Measurements from ENCODE around the gene LTK. TPM values are rescaled to one million over a fixed set of nuclear protein-coding genes. Genes with fewer than 3 reads are reported as not detected.

The LTK gene
- total RNA-seq, 2 experiments from 2014 or later, result 9.7 to 9.9 TPM

DNA sequence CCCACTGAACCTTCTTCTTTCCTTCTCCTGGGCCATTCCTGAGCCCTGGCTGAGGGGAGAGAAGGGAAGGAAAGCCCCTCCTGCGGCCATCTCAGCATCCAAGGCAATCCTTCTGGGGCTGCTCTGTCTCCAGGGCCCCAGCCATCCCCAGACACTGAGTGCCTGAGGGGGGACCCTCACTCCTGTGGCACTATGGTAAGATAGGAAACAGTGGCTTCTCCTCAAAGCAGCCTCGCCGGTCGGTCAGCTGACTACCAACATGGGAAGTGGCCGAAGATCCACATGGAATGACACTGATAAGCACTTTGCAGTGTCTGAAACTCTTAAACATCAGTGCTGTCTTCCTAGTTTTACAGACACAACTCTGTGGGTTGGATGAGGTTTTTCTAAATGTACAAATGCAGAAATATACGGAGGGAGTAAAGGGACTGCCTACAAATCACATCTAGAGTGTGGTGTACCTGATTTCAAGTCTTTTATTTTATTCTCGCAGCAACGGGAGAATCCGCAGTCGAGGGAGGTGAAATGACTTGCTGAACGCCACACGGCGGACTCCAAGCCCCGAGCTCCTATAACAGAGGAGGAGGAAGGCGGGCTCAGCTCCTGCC lies 20.9 kb downstream of the LTK start:
- Histone ChIP-seq H3K4me3 (ENCODE audit: low read length) (peak overlapping the region; percentile 73), H3K36me3 (ENCODE audit: insufficient read depth, low read length) (no peaks in the 10 kb centered on the region), H3K27me3 (ENCODE audit: control insufficient read depth in 1 of 2, insufficient read depth in 2 of 2, low read length in 2 of 2) (peaks cover 32 to 43% of the 10 kb centered on the region in 2 experiments), H3K27ac (ENCODE audit: low read depth in 1 of 2, low read length in 2 of 2) (no peak overlapping the region), H3K9me3 (ENCODE audit: control insufficient read depth in 1 of 2, insufficient read depth in 1 of 2, low read length in 2 of 2) (peaks cover 0 to 19% of the 10 kb centered on the region in 2 experiments), H3K4me1 (ENCODE audit: insufficient read depth, low read length) (peaks cover 37% of the 10 kb centered on the region)
- CTCF ChIA-PET, result interaction anchor here (1.9 kb wide), 1 partner anchor 27 kb away, joined by 9 read pairs; no protein-coding TSS in a partner anchor
- Mint-ChIP-seq H3K4me3 (peak overlapping the region; percentile 87), H3K36me3 (ENCODE audit: low read depth) (no peaks in the 10 kb centered on the region), H3K4me1 (ENCODE audit: low read depth) (peaks cover 7% of the 10 kb centered on the region), H3K9me3 (no peaks in the 10 kb centered on the region), H3K27me3 (peaks cover 49% of the 10 kb centered on the region), H3K27ac (no peak overlapping the region)
- DNase-seq, result no peak
- no peak for ATAC-seq (ENCODE audit: poor library complexity)
- intact Hi-C loops (cut with DNase I, micrococcal nuclease), result no loop called here
- TF ChIP-seq, protein P1, sequence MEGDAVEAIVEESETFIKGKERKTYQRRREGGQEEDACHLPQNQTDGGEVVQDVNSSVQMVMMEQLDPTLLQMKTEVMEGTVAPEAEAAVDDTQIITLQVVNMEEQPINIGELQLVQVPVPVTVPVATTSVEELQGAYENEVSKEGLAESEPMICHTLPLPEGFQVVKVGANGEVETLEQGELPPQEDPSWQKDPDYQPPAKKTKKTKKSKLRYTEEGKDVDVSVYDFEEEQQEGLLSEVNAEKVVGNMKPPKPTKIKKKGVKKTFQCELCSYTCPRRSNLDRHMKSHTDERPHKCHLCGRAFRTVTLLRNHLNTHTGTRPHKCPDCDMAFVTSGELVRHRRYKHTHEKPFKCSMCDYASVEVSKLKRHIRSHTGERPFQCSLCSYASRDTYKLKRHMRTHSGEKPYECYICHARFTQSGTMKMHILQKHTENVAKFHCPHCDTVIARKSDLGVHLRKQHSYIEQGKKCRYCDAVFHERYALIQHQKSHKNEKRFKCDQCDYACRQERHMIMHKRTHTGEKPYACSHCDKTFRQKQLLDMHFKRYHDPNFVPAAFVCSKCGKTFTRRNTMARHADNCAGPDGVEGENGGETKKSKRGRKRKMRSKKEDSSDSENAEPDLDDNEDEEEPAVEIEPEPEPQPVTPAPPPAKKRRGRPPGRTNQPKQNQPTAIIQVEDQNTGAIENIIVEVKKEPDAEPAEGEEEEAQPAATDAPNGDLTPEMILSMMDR (IDR thresholded peaks at IDR 0.05), result no peak
- POLR2A ChIA-PET, result interaction anchor here (1.0 to 1.5 kb wide), 3 partner anchors 9 to 51 kb away, joined by 4 to 6 read pairs (median 5); partner anchors contain the start of gene RPAP1

DNA sequence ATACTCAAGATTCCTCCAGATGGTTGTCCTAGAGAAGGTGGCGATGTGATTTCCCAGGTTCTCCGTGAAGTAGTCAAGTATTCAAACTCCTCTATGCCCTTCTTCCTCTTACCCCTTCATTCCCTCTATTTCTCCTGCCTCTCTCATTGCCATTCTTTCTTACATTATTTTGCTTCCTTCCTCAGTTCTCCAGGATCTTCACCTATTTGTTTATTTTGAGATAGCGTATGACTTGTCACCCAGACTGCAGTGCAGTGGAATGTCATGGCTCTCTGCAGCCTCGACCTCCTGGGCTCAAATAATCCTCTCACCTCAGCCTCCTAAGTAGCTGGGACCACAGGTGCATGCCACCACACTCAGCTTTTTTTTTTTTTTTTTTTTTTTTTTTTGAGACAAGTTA lies 21.7 kb downstream of the LTK start:
- no peak overlapping the region for H3K27ac Mint-ChIP-seq
- POLR2A ChIA-PET, result no interaction called here
- H3K27me3 ChIP-seq (ENCODE audit: control insufficient read depth in 1 of 2, insufficient read depth in 2 of 2, low read length in 2 of 2), result peaks cover 25 to 34% of the 10 kb centered on the region in 2 experiments

DNA sequence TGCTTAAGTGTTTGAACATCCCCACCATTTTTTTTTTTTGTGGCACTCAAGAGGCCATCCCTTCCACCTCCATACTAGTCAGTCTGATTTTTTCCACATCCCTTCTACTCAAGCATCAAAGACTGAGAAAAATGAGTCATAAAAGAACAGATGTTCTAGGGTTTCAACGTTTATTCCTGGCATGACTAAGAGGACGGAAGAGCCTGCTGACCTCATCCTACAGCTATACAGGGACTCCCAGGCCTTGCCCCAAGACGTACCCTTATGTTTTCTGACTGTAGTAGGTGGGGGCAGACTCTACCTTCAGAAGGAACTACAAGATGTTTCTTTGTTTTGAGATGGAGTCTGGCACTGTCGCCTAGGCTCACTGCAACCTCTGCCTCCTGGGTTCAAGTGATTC lies 23.3 kb downstream of the LTK start:
- ATAC-seq (ENCODE audit: poor library complexity) (no peak), DNase-seq (peak in 2 of 14 experiments; percentile 45 to 50)
- H3K36me3 Mint-ChIP-seq (ENCODE audit: low read depth), result no peaks in the 10 kb centered on the region
- peaks cover 31% of the 10 kb centered on the region for H3K4me1 ChIP-seq (ENCODE audit: insufficient read depth, low read length)
- ChIA-PET CTCF (interaction anchor here (1.2 kb wide), 1 partner anchor 25 kb away, joined by 5 read pairs; no protein-coding TSS in a partner anchor), POLR2A (no interaction called here)
- no peak overlapping the region for H3K27ac ChIP-seq (ENCODE audit: low read depth in 1 of 2, low read length in 2 of 2)
- H3K27me3 ChIP-seq (ENCODE audit: control insufficient read depth in 1 of 2, insufficient read depth in 2 of 2, low read length in 2 of 2), result peaks cover 10 to 19% of the 10 kb centered on the region in 2 experiments
- peaks cover 7% of the 10 kb centered on the region for H3K4me1 Mint-ChIP-seq (ENCODE audit: low read depth)
- no peak overlapping the region for H3K4me3 ChIP-seq (ENCODE audit: low read length)
- TF ChIP-seq, protein P1 (IDR thresholded peaks at IDR 0.05), result no peak
- no peak overlapping the region for H3K27ac Mint-ChIP-seq
- no peaks in the 10 kb centered on the region for H3K9me3 Mint-ChIP-seq
- no peak overlapping the region for H3K4me3 Mint-ChIP-seq
- H3K27me3 Mint-ChIP-seq, result peaks cover 30% of the 10 kb centered on the region
- no peaks in the 10 kb centered on the region for H3K36me3 ChIP-seq (ENCODE audit: insufficient read depth, low read length)
- H3K9me3 ChIP-seq (ENCODE audit: control insufficient read depth in 1 of 2, insufficient read depth in 1 of 2, low read length in 2 of 2), result peaks cover 0 to 7% of the 10 kb centered on the region in 2 experiments
- intact Hi-C loops (cut with DNase I, micrococcal nuclease), result no loop called here

More for the DNA sequence above, 21.7 kb downstream of the LTK start:
- Mint-ChIP-seq H3K27me3 (peaks cover 40% of the 10 kb centered on the region), H3K4me1 (ENCODE audit: low read depth) (peaks cover 7% of the 10 kb centered on the region), H3K9me3 (no peaks in the 10 kb centered on the region), H3K36me3 (ENCODE audit: low read depth) (no peaks in the 10 kb centered on the region), H3K4me3 (peak overlapping the region; percentile 57)
- ATAC-seq (ENCODE audit: poor library complexity) (no peak), DNase-seq (no peak)
- CTCF ChIA-PET, result no interaction called here
- peaks cover 0 to 19% of the 10 kb centered on the region in 2 experiments for H3K9me3 ChIP-seq (ENCODE audit: control insufficient read depth in 1 of 2, insufficient read depth in 1 of 2, low read length in 2 of 2)
- no peak overlapping the region for H3K4me3 ChIP-seq (ENCODE audit: low read length)
- H3K27ac ChIP-seq (ENCODE audit: low read depth in 1 of 2, low read length in 2 of 2), result no peak overlapping the region
- intact Hi-C loops (cut with DNase I, micrococcal nuclease), result no loop called here
- no peaks in the 10 kb centered on the region for H3K36me3 ChIP-seq (ENCODE audit: insufficient read depth, low read length)
- TF ChIP-seq, protein P1 (IDR thresholded peaks at IDR 0.05), result no peak
- H3K4me1 ChIP-seq (ENCODE audit: insufficient read depth, low read length), result peaks cover 41% of the 10 kb centered on the region

Measured in CD4-positive, alpha-beta T cell (primary cell).